Activated CD4-positive, CD25-positive, alpha-beta regulatory T cell (primary cell): Measurements from ENCODE around the gene FAM200B.

Source experiments
- DNase-seq, 4 experiments: peaks; one replicate each; lab custom pipeline; 2025; lab: John Stamatoyannopoulos, UW

FAM200B gene

DNA sequence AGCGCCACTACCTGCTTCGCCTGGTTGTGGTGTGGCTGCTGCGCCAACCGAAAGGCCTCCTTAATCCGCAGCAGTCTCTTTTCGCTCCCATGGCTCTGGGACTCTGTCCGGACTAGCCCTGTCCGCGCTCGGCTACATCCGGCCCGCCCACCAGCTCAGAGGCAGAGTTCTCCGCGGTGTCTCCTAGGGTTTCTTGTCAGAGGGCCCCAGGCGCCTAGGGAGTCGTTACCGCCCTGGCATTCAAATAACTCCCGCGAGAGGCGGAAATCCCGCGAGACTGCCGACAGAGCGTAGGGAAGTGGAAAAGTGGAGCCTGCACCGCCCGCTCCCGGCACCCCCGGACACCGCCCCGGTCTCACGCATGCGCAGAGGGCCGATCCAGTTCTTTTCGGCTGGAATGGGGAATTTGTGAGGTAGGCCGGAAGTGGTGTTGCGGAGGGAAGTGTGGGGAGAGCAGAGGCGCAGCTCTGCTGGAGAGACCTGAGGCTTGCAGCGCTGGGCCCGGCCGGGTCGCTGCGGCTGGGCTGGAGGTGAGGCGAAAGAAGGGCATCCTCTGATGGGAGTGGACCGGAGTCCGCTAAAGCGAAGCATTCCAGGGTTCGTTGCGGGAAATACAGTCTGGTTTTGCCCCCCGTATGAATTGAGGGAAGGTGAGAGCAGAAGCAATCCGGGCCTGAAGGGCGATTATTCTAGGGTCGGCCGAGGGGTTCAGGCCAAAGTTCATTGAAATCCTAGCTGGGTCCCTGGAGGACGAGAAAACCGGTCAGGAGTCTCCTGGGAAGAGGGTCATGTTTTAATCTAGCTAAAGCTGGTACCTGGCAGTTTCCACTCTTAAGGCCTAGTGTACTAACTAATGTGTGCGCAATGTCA, at the start of gene FAM200B:
Gene FAM200B (plus strand): TSS at position 456 of the 870 bp plus-strand sequence. CDS start 5,151 bp downstream, outside the sequence.
- DNase-seq, result peak; percentile 85 to 98 (median 90)

DNA sequence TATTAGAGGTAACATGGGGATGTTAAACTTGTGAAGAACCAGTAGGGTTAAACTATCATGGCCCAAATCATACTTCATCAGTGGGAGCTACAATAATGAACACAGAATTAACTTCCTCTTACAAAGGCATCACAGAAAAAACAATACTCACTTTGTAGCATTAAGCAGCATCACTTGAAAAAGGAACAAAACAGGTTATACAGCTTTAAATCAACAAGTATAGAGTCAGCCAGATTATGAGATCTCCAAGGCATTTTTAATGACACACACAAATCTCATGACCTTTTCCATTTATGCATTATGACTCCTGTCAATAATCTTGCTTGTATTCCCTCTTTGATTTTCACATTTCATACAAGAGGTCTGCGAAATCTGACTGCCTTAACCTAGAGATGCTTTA, 44.8 kb upstream of the FAM200B start:
- no peak for DNase-seq

DNA sequence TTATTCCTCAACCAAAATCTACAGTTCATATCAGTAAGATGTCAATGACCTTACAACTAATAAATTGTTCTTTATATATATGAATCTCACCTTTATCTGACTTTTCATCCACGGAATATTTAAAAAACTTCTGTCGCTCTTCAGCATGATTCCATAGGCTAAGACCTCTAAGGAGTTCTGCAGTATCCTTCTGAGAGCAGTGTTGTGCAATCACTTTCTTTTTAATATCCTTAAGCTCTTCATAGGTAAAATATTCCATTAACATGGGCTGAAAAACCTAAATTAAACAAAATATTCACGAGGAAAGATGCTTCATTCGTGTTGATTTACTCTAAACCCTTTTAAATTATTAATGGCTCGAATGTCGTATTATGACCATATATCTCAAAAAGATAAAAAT, 43.2 kb upstream of the FAM200B start:
- DNase-seq, result no peak

GRCh38 chr4:15648600-15648999, 33.0 kb upstream of the FAM200B start:
- DNase-seq, result no peak

- DNase-seq, result peak in 3 of 4 experiments; percentile 3 to 25 (median 9)
These were observed 31.6 kb upstream of the FAM200B start for GRCh38 chr4:15649914-15650545.

GRCh38 chr4:15651676-15652075, 30.0 kb upstream of the FAM200B start:
- DNase-seq, result no peak

GRCh38 chr4:15652191-15652590, 29.4 kb upstream of the FAM200B start:
- no peak for DNase-seq

- no peak for DNase-seq
These were observed 28.8 kb upstream of the FAM200B start for GRCh38 chr4:15652841-15653240.

DNA sequence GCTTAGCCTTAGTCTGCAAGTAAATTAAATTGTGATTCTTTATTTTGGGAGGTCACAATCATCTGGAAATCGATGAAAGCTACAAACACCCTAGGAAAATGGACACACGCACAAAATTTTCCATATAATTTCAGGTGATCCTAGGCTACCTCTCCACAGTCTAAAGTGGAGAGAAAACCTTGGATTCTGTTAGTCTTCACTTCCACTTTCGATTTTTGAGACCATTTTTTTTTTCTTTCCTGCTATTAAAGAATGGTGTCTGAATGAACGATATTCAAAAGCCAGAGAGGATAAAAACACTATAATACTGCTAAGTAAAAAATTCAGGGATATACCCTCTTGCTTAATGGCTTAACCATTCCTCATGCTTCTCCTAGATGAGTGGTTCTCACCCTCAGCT, 28.2 kb upstream of the FAM200B start:
- DNase-seq, result no peak

- no peak for DNase-seq
These were observed 27.6 kb upstream of the FAM200B start for GRCh38 chr4:15653864-15654592.

- DNase-seq, result peak; percentile 1 to 48 (median 14)
These were observed 26.9 kb upstream of the FAM200B start for GRCh38 chr4:15654593-15655222.

- peak; percentile 65 to 79 (median 69) for DNase-seq
These were observed 26.2 kb upstream of the FAM200B start, which contains the start of gene FBXL5 for GRCh38 chr4:15655223-15656037. FBXL5 (minus strand) TSS chr4:15655357; CDS start chr4:15655287, 70 bp downstream.

DNA sequence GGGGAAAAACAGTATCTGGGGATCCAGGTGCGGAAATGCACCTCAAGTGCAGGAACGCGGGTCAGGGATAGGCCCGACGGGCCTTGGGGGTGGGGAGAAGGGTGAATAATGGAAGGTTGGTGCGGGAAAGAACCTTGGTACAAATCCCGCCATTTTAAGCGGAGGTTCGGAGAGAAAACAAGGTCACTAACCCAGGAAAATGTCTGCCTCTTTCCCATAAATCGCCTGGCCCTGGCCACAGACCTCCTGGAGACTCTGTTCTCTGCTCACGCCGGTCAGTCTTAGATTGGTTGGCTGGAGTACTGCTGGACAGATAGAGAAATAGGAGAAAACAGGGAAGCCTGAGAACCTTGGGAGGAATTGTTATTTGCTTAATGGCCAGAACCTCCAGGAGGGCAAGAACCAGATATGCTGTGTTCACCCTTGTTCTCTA, 25.6 kb upstream of the FAM200B start:
- no peak for DNase-seq

- DNase-seq, result no peak
These were observed 24.3 kb upstream of the FAM200B start for GRCh38 chr4:15657366-15657765.

- DNase-seq, result no peak
These were observed 23.4 kb upstream of the FAM200B start for GRCh38 chr4:15658136-15658770.

DNA sequence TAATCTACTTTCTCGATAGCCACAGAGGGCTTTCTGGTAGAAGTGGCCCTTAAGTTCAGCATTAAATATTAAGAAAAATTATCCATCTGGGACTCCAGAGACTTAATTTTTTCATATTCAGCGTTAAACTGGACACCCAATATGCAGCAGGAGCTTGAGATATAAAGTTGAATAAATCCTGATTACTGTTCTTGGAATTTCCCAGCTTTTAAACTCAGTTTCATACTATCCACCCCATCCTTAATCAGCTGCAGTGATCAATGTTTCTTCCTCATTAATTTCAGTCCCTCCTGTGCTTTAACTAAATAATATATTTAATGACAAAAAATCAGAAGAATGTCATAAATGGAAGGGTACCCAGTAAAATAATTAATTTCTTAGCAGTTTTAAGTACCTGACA, 22.8 kb upstream of the FAM200B start:
- no peak for DNase-seq

DNA sequence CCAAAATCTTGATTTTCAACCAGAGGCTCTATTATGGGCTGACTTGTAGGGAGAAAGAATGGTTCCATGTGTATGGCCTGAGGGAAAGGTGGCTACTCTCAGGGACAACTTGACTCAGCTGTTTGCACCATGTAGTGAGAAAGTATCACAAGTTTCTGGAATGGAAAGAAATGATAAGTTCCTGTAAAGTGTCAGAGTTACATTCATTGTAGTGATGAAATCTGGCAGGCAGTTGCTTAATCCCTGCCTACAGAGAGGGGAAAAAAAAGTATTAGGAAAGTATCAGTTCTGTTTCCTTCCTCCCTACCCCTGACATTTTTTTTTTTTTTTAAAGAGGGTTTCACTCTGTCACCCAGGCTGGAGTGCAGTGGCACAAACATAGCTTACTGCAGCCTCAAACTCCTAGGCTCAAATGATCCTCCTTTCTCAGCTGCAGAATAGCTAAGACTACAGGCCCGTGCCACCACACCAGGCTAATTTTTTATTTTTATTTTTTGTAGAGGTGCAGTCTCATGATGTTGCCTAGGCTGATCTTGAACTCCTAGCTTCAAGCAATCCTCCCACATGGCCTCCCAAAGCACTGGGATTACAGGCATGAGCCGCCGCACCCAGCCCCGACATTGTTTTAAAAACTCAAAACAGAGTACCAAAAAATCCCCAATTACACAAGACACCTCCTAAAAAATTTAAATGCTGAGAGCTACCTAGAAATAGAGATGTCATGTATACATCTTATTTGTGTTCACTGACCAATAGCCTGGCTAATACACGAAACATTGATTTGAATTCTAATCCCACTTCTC, 21.7 kb upstream of the FAM200B start:
- DNase-seq, result no peak

DNA sequence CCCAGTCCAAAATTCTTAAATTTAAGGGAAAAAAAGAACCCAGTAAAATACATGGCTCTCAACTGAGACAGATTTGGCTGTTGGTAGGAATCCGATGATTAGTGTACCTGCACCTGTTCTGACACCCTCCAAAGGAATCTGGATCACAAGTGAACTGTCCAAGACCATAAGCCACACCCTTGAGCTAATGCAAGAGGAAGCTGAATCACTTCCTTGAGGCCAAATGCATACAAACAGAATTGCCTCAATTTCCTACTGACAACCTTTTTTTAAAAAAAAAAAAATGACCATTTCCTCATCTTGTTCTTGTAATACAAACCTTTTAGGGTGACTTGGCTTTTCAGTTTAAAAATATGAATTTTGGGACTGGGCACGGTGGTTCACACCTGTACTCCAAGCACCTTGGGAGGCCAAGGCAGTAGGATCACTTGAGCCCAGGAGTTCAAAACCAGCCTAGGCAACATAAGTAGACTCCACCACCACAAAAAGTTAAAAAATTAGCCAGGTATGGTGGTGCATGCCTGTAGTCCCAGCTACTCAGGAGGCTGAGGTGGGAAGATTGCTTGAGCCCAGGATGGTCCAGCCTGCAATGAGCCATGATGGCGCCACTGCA, 15.8 kb upstream of the FAM200B start:
- no peak for DNase-seq

GRCh38 chr4:15667006-15667405, 14.6 kb upstream of the FAM200B start:
- DNase-seq, result no peak
